H1 (cell line): ENCODE results near the gene SLC2A10. TPM values are rescaled to one million over a fixed set of nuclear protein-coding genes. Genes with fewer than 3 reads are reported as not detected.
A peak's percentile ranks its signal among the peaks of the same experiment; 100 is the strongest.

ENCODE experiments used
- CTCF ChIA-PET: fragments of 300-600 bp; sonication (Branson Sonifier 250); formaldehyde crosslinking; loops from one replicate; lab custom pipeline; 2021; ENCODE audit not compliant: partially characterized antibody; lab: Charles Lee
- POLR2A ChIA-PET: fragments of 300-600 bp; sonication (Branson Sonifier 250); formaldehyde crosslinking; loops from one replicate; lab custom pipeline; 2021; ENCODE audit warnings: inconsistent platforms; ENCODE audit not compliant: partially characterized antibody; lab: Charles Lee
- DNase-seq, 2 experiments: peaks; one replicate each; pipeline versions ENCODE4 v3.0.0 to v3.0.0-alpha.2; 2010 to 2022; ENCODE audit warnings: low spot score in 2 of 2, low read depth in 1 of 2, mixed read lengths in 1 of 2
- FAIRE-seq: peaks from 2 replicates; lab custom pipeline; 2011; peaks lifted over from hg19 to GRCh38; lab: Jason Lieb, UNC
- H2AFZ ChIP-seq: 2 replicates; pipeline ENCODE4 v1.8.1; 2012; ENCODE audit warnings: low read length, inconsistent platforms
- H2AK5ac ChIP-seq: 2 replicates; pipeline ENCODE4 v1.6.1; 2013; ENCODE audit warnings: low read depth, low read length
- H2BK120ac ChIP-seq: replicated peaks from 2 replicates; pipeline ENCODE3; 2013; ENCODE audit warnings: low read depth, low read length, inconsistent platforms
- H2BK12ac ChIP-seq: 2 replicates; pipeline ENCODE4 v1.6.1; 2013; ENCODE audit warnings: low read depth, low read length
- H2BK15ac ChIP-seq: 2 replicates; pipeline ENCODE4 v1.6.1; 2013; ENCODE audit warnings: low read length
- H2BK20ac ChIP-seq: 2 replicates; pipeline ENCODE4 v1.6.1; 2013; ENCODE audit warnings: low read length
- H2BK5ac ChIP-seq: 2 replicates; pipeline ENCODE4 v1.6.1; 2013; ENCODE audit warnings: low read depth, low read length
- H3K14ac ChIP-seq: 2 replicates; pipeline ENCODE4 v1.6.1; 2013; ENCODE audit warnings: inconsistent platforms; ENCODE audit not compliant: insufficient read length
- H3K18ac ChIP-seq: 2 replicates; pipeline ENCODE4 v1.6.1; 2013; ENCODE audit warnings: low read length; ENCODE audit errors: extremely low read depth
- H3K23ac ChIP-seq: 2 replicates; pipeline ENCODE4 v1.6.1; 2013; ENCODE audit warnings: inconsistent platforms; ENCODE audit not compliant: insufficient read length
- H3K23me2 ChIP-seq: 2 replicates; pipeline ENCODE4 v1.6.1; 2013; ENCODE audit warnings: low read depth, low read length
- H3K27ac ChIP-seq: 2 replicates; pipeline ENCODE4 v1.6.1; 2011; ENCODE audit warnings: low read depth, low read length, inconsistent platforms
- H3K27me3 ChIP-seq, 4 experiments: replicated peaks in 1 of 4; 1 replicate in 1 of 4; 2 replicates in 3 of 4; pipeline versions ENCODE4 v1.6.1 to v1.8.1; 2011 to 2013; ENCODE audit warnings: low read length in 3 of 4, mild to moderate bottlenecking in 3 of 4, inconsistent platforms in 2 of 4, mixed read lengths in 2 of 4, moderate library complexity in 1 of 4; ENCODE audit not compliant: control insufficient read depth in 3 of 4, insufficient read depth in 3 of 4; ENCODE audit errors: extremely low read depth in 1 of 4
- H3K36me3 ChIP-seq, 4 experiments: 2 replicates each; pipeline versions ENCODE4 v1.6.1 to v1.8.1; 2011 to 2013; ENCODE audit warnings: mild to moderate bottlenecking in 4 of 4, low read length in 3 of 4, moderate library complexity in 2 of 4, control low read depth in 1 of 4, inconsistent platforms in 1 of 4; ENCODE audit not compliant: insufficient read depth in 4 of 4, control insufficient read depth in 2 of 4
- H3K4ac ChIP-seq: replicated peaks from 2 replicates; pipeline ENCODE3; 2013; ENCODE audit warnings: low read length, low read depth, mixed read lengths, inconsistent platforms; ENCODE audit not compliant: insufficient read length
- H3K4me1 ChIP-seq, 4 experiments: replicated peaks in 1 of 4; 1 replicate in 1 of 4; 2 replicates in 3 of 4; pipeline versions ENCODE4 v1.6.1 to v1.8.1; 2011 to 2013; ENCODE audit warnings: low read length in 3 of 4, inconsistent platforms in 2 of 4, mixed read lengths in 1 of 4; ENCODE audit not compliant: insufficient read depth in 4 of 4, control insufficient read depth in 3 of 4
- H3K4me2 ChIP-seq, 2 experiments: 2 replicates each; pipeline versions ENCODE4 v1.6.1 to v1.8.1; 2011 to 2013; ENCODE audit warnings: low read depth in 2 of 2, low read length in 2 of 2, control low read depth in 1 of 2, inconsistent platforms in 1 of 2, mild to moderate bottlenecking in 1 of 2; ENCODE audit not compliant: insufficient read depth in 1 of 2
- H3K4me3 ChIP-seq, 4 experiments: fragments of 200-600, 300-600 bp in 1 of 4; sonication (generic), shearing (Covaris generic), sonication (Bioruptor Twin) in 1 of 4; 2 replicates each; pipeline versions ENCODE4 v1.5.1 to v1.8.1; 2011 to 2016; ENCODE audit warnings: low read length in 4 of 4, low read depth in 3 of 4, control low read depth in 2 of 4, inconsistent platforms in 2 of 4, mild to moderate bottlenecking in 2 of 4, mixed read lengths in 1 of 4, moderate library complexity in 1 of 4; ENCODE audit not compliant: insufficient read depth in 2 of 4; ENCODE audit errors: extremely low read depth in 1 of 4
- H3K56ac ChIP-seq: replicated peaks from 2 replicates; pipeline ENCODE3; 2013; ENCODE audit warnings: low read depth, mild to moderate bottlenecking, mixed read lengths, low read length, inconsistent platforms; ENCODE audit not compliant: insufficient read length
- H3K79me1 ChIP-seq: 2 replicates; pipeline ENCODE4 v1.6.1; 2013; ENCODE audit warnings: low read depth, low read length, control low read depth
- H3K79me2 ChIP-seq, 2 experiments: 2 replicates each; pipeline versions ENCODE4 v1.6.1 to v1.8.1; 2012 to 2013; ENCODE audit warnings: low read length in 2 of 2, mild to moderate bottlenecking in 2 of 2, inconsistent platforms in 1 of 2; ENCODE audit not compliant: insufficient read depth in 2 of 2, control insufficient read depth in 1 of 2
- H3K9ac ChIP-seq, 4 experiments: replicated peaks in 1 of 4; 1 replicate in 1 of 4; 2 replicates in 3 of 4; pipeline versions ENCODE4 v1.6.1 to v1.8.1; 2011 to 2013; ENCODE audit warnings: low read depth in 3 of 4, low read length in 3 of 4, control low read depth in 2 of 4, mild to moderate bottlenecking in 2 of 4, moderate library complexity in 2 of 4, inconsistent platforms in 1 of 4; ENCODE audit errors: extremely low read depth in 1 of 4
- H3K9me3 ChIP-seq, 2 experiments: 2 replicates each; pipeline versions ENCODE4 v1.6.1 to v1.8.1; 2012 to 2013; ENCODE audit warnings: mild to moderate bottlenecking in 2 of 2, moderate library complexity in 2 of 2, control low read depth in 1 of 2, inconsistent platforms in 1 of 2, low read depth in 1 of 2, low read length in 1 of 2, mixed read lengths in 1 of 2; ENCODE audit not compliant: insufficient read depth in 2 of 2
- H4K20me1 ChIP-seq, 2 experiments: replicated peaks in 1 of 2; 2 replicates each; pipeline versions ENCODE3 to v1.8.1; 2011 to 2013; ENCODE audit warnings: inconsistent platforms in 2 of 2, low read length in 2 of 2, mild to moderate bottlenecking in 1 of 2; ENCODE audit not compliant: insufficient read depth in 2 of 2, control insufficient read depth in 1 of 2
- H4K5ac ChIP-seq: 2 replicates; pipeline ENCODE4 v1.6.1; 2013; ENCODE audit warnings: low read length, low read depth, mixed read lengths, inconsistent platforms; ENCODE audit not compliant: insufficient read length
- H4K8ac ChIP-seq: 2 replicates; pipeline ENCODE4 v1.8.0; 2013; ENCODE audit warnings: mild to moderate bottlenecking, moderate library complexity, low read length, inconsistent platforms; ENCODE audit not compliant: insufficient read depth; ENCODE audit errors: extremely low read depth
- H4K91ac ChIP-seq: replicated peaks from 2 replicates; pipeline ENCODE3; 2013; ENCODE audit warnings: low read length, mixed read lengths, inconsistent platforms; ENCODE audit not compliant: insufficient read length
- EZH2 ChIP-seq: fragments of 200-600 bp; sonication (generic); IDR thresholded peaks from 2 replicates; pipeline ENCODE4 v1.7.1; 2012; ENCODE audit warnings: low read depth, mild to moderate bottlenecking, moderate library complexity, low read length, inconsistent platforms; ENCODE audit not compliant: severe bottlenecking
- RFX5 ChIP-seq: IDR thresholded peaks from 2 replicates; pipeline ENCODE4 v1.6.1; 2011; ENCODE audit warnings: low read depth, low read length, improper control_type of control experiment, borderline replicate concordance
- SIRT6 ChIP-seq: IDR thresholded peaks from one replicate; pipeline ENCODE4 v1.7.1; 2012; ENCODE audit warnings: low read length, inconsistent platforms
- WGBS, 2 experiments: shearing (Covaris generic) in 1 of 2; methylation state at CpG; one replicate each; pipeline versions ENCODE4 v1.1.6 to v1.1.7; 2013 to 2015; ENCODE audit warnings: low lambda C conversion rate in 2 of 2, mixed read lengths in 2 of 2, inconsistent platforms in 1 of 2, low coverage in 1 of 2, missing lambda C conversion rate in 1 of 2; ENCODE audit not compliant: insufficient replicate concordance in 2 of 2, insufficient coverage in 1 of 2, insufficient read length in 1 of 2; ENCODE audit errors: extremely low coverage in 1 of 2, missing lambda C conversion rate in 1 of 2; 5-methylcytosine and 5-hydroxymethylcytosine counted together
- polyA plus RNA-seq, 7 experiments: library from polyadenylated mRNA; depleted of rRNA in 3 of 7; stranded (reverse) in 5 of 7; unstranded in 2 of 7; fragments of >200 nt in 5 of 7; fragments of 200-250 nt in 2 of 7; gene quantifications; 1 replicate in 5 of 7; 2 replicates in 1 of 7; 4 replicates in 1 of 7; pipeline versions ENCODE4 v1.2.1 to v1.2.3, GENCODE V29; 2011 to 2013; ENCODE audit warnings: missing spikeins in 2 of 7, mixed read lengths in 2 of 7
- total RNA-seq: library from RNA; stranded (reverse); fragmentation: NEBNext Ultra II Directional; extraction: Animal tissue kit (Norgen Biotek cat#: 25700); gene quantifications from 2 replicates; pipeline ENCODE4 v1.2.1, GENCODE V29; 2021
- TF ChIP-seq, protein P1 (sequence below): IDR thresholded peaks from 2 replicates; pipeline ENCODE4 v1.6.1; 2012; ENCODE audit warnings: low read length, inconsistent platforms

Gene SLC2A10
- total and polyA plus RNA-seq, 2 of the 8 experiments (the other 6 are each of a cell fraction or from before 2014, with no cell fraction given): 9.0 to 9.7 TPM

DNA sequence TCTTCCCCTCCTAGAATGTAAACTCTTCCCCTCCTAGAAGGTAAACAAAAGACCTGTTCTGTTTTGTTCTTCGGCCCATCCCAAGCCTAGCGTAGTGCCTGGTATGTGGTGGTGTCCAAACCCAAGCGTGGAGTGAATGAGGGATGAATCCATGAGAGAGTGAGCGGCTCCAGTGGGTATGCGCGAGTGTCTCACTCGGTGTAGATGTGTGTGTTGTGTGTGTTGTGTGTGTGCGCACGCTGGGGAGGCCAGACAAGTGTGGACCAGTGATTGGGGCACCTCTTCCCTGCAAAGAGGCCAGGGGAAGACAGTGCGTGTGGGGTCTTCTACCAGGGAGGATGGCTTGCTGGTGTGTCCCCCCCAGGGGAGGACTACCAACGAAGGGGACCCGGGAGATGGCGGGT, 392 bp upstream of the SLC2A10 start:
- H2AK5ac ChIP-seq: peak overlapping the region; percentile 83; the same call in 1 of the 2 replicates
- peaks cover 0 to 12% of the 10 kb centered on the region in 2 experiments; a peak in 2 of 4 replicates for H3K9me3 ChIP-seq
- no peaks in the 10 kb centered on the region for H3K79me2 ChIP-seq
- ChIA-PET POLR2A (interaction anchor here (0.8 to 1.1 kb wide), 2 partner anchors 13 to 26 kb away, joined by 3 read pairs; no protein-coding TSS in a partner anchor), CTCF (interaction anchor here (0.8 to 3.8 kb wide), 10 partner anchors 11 to 76 kb away, joined by 3 to 18 read pairs (median 4); no protein-coding TSS in a partner anchor)
- no peaks in the 10 kb centered on the region for H4K20me1 ChIP-seq
- no peak overlapping the region for H2BK120ac ChIP-seq
- FAIRE-seq: no peak
- H2BK15ac ChIP-seq: peak overlapping the region; percentile 100
- peak overlapping the region; percentile 95 for H4K91ac ChIP-seq
- no peaks in the 10 kb centered on the region for H3K79me1 ChIP-seq
- H3K4me1 ChIP-seq: peaks cover 4 to 13% (median 10%) of the 10 kb centered on the region in 4 experiments
- H3K27ac ChIP-seq: no peak overlapping the region
- H2BK12ac ChIP-seq: peak overlapping the region; percentile 100
- H3K4me3 ChIP-seq: peak overlapping the region in 3 of 4 experiments; percentile 16 to 81 (median 67); a peak in 4 of 8 replicates
- peak overlapping the region; percentile 64 for H2BK20ac ChIP-seq
- TF ChIP-seq, protein P1, sequence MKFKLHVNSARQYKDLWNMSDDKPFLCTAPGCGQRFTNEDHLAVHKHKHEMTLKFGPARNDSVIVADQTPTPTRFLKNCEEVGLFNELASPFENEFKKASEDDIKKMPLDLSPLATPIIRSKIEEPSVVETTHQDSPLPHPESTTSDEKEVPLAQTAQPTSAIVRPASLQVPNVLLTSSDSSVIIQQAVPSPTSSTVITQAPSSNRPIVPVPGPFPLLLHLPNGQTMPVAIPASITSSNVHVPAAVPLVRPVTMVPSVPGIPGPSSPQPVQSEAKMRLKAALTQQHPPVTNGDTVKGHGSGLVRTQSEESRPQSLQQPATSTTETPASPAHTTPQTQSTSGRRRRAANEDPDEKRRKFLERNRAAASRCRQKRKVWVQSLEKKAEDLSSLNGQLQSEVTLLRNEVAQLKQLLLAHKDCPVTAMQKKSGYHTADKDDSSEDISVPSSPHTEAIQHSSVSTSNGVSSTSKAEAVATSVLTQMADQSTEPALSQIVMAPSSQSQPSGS: no peak
- TF ChIP-seq SIRT6: no peak
- no peak for TF ChIP-seq RFX5
- TF ChIP-seq EZH2: peak; percentile 16
- TF ChIP-seq, all 59 proteins: peak for 1
- Histone ChIP-seq H3K4me2 (peak overlapping the region; percentile 82 to 97), H4K5ac (peak overlapping the region; percentile 84), H2BK5ac (peak overlapping the region; percentile 79), H3K27me3 (no peaks in the 10 kb centered on the region; a peak in 2 of 7 replicates), H3K4ac (peak overlapping the region; percentile 72), H3K14ac (no peak overlapping the region), H3K23ac (no peak overlapping the region), H3K9ac (peak overlapping the region in 2 of 4 experiments; percentile 7 to 58; a peak in 1 of 7 replicates), H3K36me3 (no peaks in the 10 kb centered on the region), H3K23me2 (peaks cover 9% of the 10 kb centered on the region), H4K8ac (peak overlapping the region; percentile 83), H3K18ac (peak overlapping the region; percentile 93), H3K56ac (no peak overlapping the region), H2AFZ (peak overlapping the region; percentile 86; the same call in 1 of the 2 replicates)
- 61% methylated on average over 13 of the region's 13 CpGs; no CpG with 5 or more reads in 1 of the 2 experiments for WGBS, 2 experiments
- DNase-seq: no peak
